PC-9 (cell line): ENCODE results near the gene OR6K2. TPM values are rescaled to one million over a fixed set of nuclear protein-coding genes. Genes with fewer than 3 reads are reported as not detected.

Source experiments
- BruUV-seq: library from RNA; stranded (reverse); fragments of 400-500 nt; replicated peaks from 2 replicates; lab custom pipeline; 2021; lab: Mats Ljungman, UMichigan
- CTCF ChIA-PET: fragments of 300-600 bp; sonication (Branson Sonifier 250); formaldehyde crosslinking; loops from one replicate; lab custom pipeline; 2022; ENCODE audit warnings: antibody characterized with exemption; lab: Charles Lee
- POLR2A ChIA-PET: fragments of 300-600 bp; sonication (Branson Sonifier 250); formaldehyde crosslinking; loops from one replicate; lab custom pipeline; 2022; ENCODE audit warnings: antibody characterized with exemption; ENCODE audit not compliant: unreplicated experiment; lab: Charles Lee
- DNase-seq, 2 experiments: peaks; one replicate each; pipeline versions ENCODE4 v3.0.0 to v3.0.0-alpha.2; 2015 to 2022; ENCODE audit warnings: mixed read lengths in 1 of 2
- H2AFZ ChIP-seq: fragments of 200-600 bp; sonication (generic); 2 replicates; pipeline ENCODE4 v1.8.1; 2017; ENCODE audit warnings: antibody characterized with exemption
- H3F3A ChIP-seq: fragments of 200-600 bp; sonication (generic); 2 replicates; pipeline ENCODE4 v1.8.1; 2017; ENCODE audit warnings: antibody characterized with exemption, mild to moderate bottlenecking, low read depth; ENCODE audit not compliant: insufficient read depth
- H3K27ac ChIP-seq: fragments of 200-600 bp; sonication (generic); 2 replicates; pipeline ENCODE4 v1.6.1; 2016; ENCODE audit warnings: mixed run types
- H3K27me3 ChIP-seq: fragments of 200-600 bp; sonication (generic); 2 replicates; pipeline ENCODE4 v1.6.1; 2016; ENCODE audit warnings: low read depth, mixed run types; ENCODE audit not compliant: insufficient read depth
- H3K36me3 ChIP-seq: fragments of 200-600 bp; sonication (generic); 2 replicates; pipeline ENCODE4 v1.6.1; 2016; ENCODE audit warnings: low read depth, mixed run types
- H3K4me1 ChIP-seq: fragments of 200-600 bp; sonication (generic); replicated peaks from 2 replicates; pipeline ENCODE4 v1.6.1; 2016; ENCODE audit warnings: mixed run types; ENCODE audit not compliant: insufficient read depth
- H3K4me2 ChIP-seq: fragments of 200-600 bp; sonication (generic); 2 replicates; pipeline ENCODE4 v1.6.1; 2017; ENCODE audit warnings: mixed run types
- H3K4me3 ChIP-seq: fragments of 200-600 bp; sonication (generic); 2 replicates; pipeline ENCODE4 v1.6.1; 2016; ENCODE audit warnings: mixed run types
- H3K79me2 ChIP-seq: fragments of 200-600 bp; sonication (generic); 2 replicates; pipeline ENCODE4 v1.6.1; 2017; ENCODE audit warnings: low read depth, mixed run types
- H3K9me2 ChIP-seq: fragments of 200-600 bp; sonication (generic); 2 replicates; pipeline ENCODE4 v1.8.1; 2017; ENCODE audit warnings: mild to moderate bottlenecking; ENCODE audit not compliant: insufficient read depth
- H3K9me3 ChIP-seq: fragments of 200-600 bp; sonication (generic); 2 replicates; pipeline ENCODE4 v1.8.1; 2016; ENCODE audit warnings: low read depth; ENCODE audit not compliant: insufficient read depth
- H4K20me1 ChIP-seq: fragments of 200-600 bp; sonication (generic); 2 replicates; pipeline ENCODE4 v1.8.1; 2017; ENCODE audit not compliant: insufficient read depth
- EZH2 ChIP-seq: fragments of 200-600 bp; sonication (generic); IDR thresholded peaks from 2 replicates; pipeline ENCODE4 v1.8.0; 2017; ENCODE audit warnings: antibody characterized with exemption, low read depth
- intact Hi-C: fragments of 100-400 bp; cut with micrococcal nuclease; formaldehyde crosslinking; loops from one replicate; pipeline ENCODE4 v1.10.0; 2022; ENCODE audit not compliant: unreplicated experiment
- total RNA-seq: library from RNA; stranded (reverse); gene quantifications from 2 replicates; pipeline ENCODE4 v1.2.3, GENCODE V29; 2021
- TF ChIP-seq, protein P1 (sequence below): fragments of 200-600 bp; sonication (generic); conservative IDR thresholded peaks from 2 replicates; pipeline ENCODE4 v1.6.1; 2017; ENCODE audit warnings: mixed run types, antibody characterized with exemption, mild to moderate bottlenecking, moderate library complexity

OR6K2 gene
- total RNA-seq, 1 experiment from 2014 or later: not detected

DNA sequence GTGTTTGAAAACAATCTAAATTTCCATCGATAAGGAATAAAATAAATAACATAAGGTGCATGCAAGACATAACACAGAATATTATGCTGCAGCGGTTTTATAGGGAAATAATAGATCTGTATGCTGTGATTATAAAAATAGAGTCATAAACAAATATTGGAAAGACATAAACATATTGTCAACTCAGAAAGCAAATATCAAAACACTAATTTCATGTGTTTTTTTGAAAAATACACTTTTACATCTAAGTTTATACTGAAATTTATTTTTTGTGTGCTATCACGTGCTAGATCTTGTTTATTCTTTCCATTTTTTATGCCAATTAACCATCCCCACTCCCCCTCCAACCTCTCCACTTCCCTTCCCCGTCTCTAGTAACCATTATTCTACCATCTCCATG is 10.6 kb upstream of the OR6K2 start:
- no peak overlapping the region for H3K27ac ChIP-seq
- no peak overlapping the region for H3K4me3 ChIP-seq
- no peaks in the 10 kb centered on the region for H3F3A ChIP-seq
- no peaks in the 10 kb centered on the region for H3K4me1 ChIP-seq
- no peaks in the 10 kb centered on the region for H3K9me3 ChIP-seq
- H3K27me3 ChIP-seq: no peaks in the 10 kb centered on the region
- H4K20me1 ChIP-seq: no peaks in the 10 kb centered on the region
- ChIA-PET POLR2A (no interaction called here), CTCF (no interaction called here)
- H3K9me2 ChIP-seq: no peaks in the 10 kb centered on the region
- H3K4me2 ChIP-seq: no peak overlapping the region
- DNase-seq: no peak
- TF ChIP-seq, protein P1, sequence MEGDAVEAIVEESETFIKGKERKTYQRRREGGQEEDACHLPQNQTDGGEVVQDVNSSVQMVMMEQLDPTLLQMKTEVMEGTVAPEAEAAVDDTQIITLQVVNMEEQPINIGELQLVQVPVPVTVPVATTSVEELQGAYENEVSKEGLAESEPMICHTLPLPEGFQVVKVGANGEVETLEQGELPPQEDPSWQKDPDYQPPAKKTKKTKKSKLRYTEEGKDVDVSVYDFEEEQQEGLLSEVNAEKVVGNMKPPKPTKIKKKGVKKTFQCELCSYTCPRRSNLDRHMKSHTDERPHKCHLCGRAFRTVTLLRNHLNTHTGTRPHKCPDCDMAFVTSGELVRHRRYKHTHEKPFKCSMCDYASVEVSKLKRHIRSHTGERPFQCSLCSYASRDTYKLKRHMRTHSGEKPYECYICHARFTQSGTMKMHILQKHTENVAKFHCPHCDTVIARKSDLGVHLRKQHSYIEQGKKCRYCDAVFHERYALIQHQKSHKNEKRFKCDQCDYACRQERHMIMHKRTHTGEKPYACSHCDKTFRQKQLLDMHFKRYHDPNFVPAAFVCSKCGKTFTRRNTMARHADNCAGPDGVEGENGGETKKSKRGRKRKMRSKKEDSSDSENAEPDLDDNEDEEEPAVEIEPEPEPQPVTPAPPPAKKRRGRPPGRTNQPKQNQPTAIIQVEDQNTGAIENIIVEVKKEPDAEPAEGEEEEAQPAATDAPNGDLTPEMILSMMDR: no peak
- no peak for TF ChIP-seq EZH2
- H3K36me3 ChIP-seq: no peaks in the 10 kb centered on the region
- no peaks in the 10 kb centered on the region for H3K79me2 ChIP-seq
- no peak overlapping the region for H2AFZ ChIP-seq
- intact Hi-C loops: no loop called here
- BruUV-seq: no TSS peak

DNA sequence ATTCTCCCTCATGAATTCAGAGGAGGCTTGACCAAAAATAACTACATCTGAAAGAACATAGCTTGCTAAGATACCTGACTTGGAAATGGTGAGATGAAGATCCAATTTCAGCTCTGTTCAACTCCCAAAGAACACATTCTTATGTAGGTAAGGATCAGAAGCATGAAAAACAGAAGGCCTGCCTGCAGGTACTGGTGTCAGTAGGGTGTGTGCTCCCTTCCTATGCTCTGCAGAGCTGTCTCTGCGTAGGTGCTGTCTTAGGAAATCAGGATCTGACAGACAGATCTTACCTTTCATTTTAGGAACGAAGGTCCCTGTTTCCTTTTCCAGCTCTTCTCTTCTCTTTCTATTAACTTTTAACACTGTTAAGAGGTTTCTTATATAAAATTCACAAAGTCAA is 5.6 kb upstream of the OR6K2 start:
- Histone ChIP-seq H3K36me3 (no peaks in the 10 kb centered on the region), H3K4me1 (no peaks in the 10 kb centered on the region), H3F3A (no peaks in the 10 kb centered on the region), H3K4me3 (no peak overlapping the region), H3K9me2 (no peaks in the 10 kb centered on the region), H3K79me2 (no peaks in the 10 kb centered on the region), H3K4me2 (no peak overlapping the region), H3K27ac (no peak overlapping the region), H2AFZ (no peak overlapping the region), H4K20me1 (no peaks in the 10 kb centered on the region), H3K9me3 (no peaks in the 10 kb centered on the region), H3K27me3 (0 out of 2 replicates have a peak, but pooled peaks cover 5% of the 10 kb centered on the region)
- TF ChIP-seq, protein P1: no peak
- TF ChIP-seq EZH2: no peak
- no TSS peak for BruUV-seq
- intact Hi-C loops: no loop called here
- ChIA-PET POLR2A (interaction anchor here (0.5 kb wide), 1 partner anchor 788 kb away, joined by 3 read pairs; no protein-coding TSS in a partner anchor), CTCF (no interaction called here)
- DNase-seq: no peak

DNA sequence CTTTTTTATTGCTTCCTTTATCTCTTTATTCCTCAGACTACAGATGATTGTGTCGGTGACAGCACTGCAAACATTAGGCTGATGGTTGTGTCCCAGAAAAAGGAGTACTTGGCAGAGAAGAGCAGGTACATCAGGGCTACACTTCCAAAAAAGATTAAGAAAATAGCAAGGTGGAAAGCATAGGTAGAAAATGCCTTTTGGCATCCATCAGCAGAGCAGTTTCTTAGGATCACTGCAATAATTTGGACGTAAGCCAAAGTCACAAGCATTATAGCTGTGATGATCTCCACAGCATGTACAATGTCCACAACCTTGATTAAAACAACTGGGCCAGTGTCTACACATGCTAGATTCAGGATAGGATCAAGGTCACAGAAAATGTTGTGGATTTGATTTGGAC is 5.9 kb downstream of the OR6K2 start:
- Histone ChIP-seq H3K4me2 (no peak overlapping the region), H3K79me2 (no peaks in the 10 kb centered on the region), H3K4me1 (no peaks in the 10 kb centered on the region), H3K27me3 (no peaks in the 10 kb centered on the region), H3K4me3 (no peak overlapping the region), H3K9me3 (no peaks in the 10 kb centered on the region), H2AFZ (no peak overlapping the region), H3K36me3 (no peaks in the 10 kb centered on the region), H3K9me2 (peaks cover 5% of the 10 kb centered on the region; the same call in 1 of the 2 replicates), H3F3A (no peaks in the 10 kb centered on the region), H3K27ac (no peak overlapping the region), H4K20me1 (no peaks in the 10 kb centered on the region)
- no peak for DNase-seq
- BruUV-seq: no TSS peak
- intact Hi-C loops: no loop called here
- TF ChIP-seq EZH2: no peak
- TF ChIP-seq, protein P1: no peak
- ChIA-PET CTCF (no interaction called here), POLR2A (no interaction called here)
